Peyer's patch (tissue), 4 donors: ENCODE measurements around the gene TRIM2.

Experiments
- CTCF ChIP-seq, 6 experiments: fragments of 450-650 bp in 4 of 6; fragments of 200-600 bp in 2 of 6; sonication (generic) in 1 of 6; IDR thresholded peaks; one replicate each; pipeline ENCODE4 v1.5.1; 2017 to 2019; ENCODE audit warnings: antibody characterized with exemption in 6 of 6, mild to moderate bottlenecking in 3 of 6, moderate library complexity in 1 of 6
- POLR2A ChIP-seq, 2 donors: fragments of 450-650 bp; IDR thresholded peaks; one replicate each; pipeline ENCODE4 v1.5.1; 2017; ENCODE audit warnings: antibody characterized with exemption in 2 of 2, mild to moderate bottlenecking in 2 of 2, moderate library complexity in 2 of 2

- TF ChIP-seq CTCF (IDR thresholded peaks at IDR 0.05), result no peak
- no peak for TF ChIP-seq POLR2A (IDR thresholded peaks at IDR 0.05)
Observed at GRCh38 chr4:153310793-153311192, 106.5 kb downstream of the TRIM2 start.
